HG03060 (cell line): ENCODE data around the gene THAP10.
"Not testable (repeated sequence)": the region's sequence is repeated elsewhere in the genome, so short reads cannot be mapped to it uniquely, and the experiment has no call there.

Experiments used
- ATAC-seq: cut with Tn5 transposase; IDR thresholded peaks from one replicate; pipeline ENCODE4 v1.9.1; 2021; ENCODE audit warnings: low read depth, moderate number of reproducible peaks; ENCODE audit not compliant: unreplicated experiment

The THAP10 gene

GRCh38 chr15:70879401-70879800 lies 12.8 kb downstream of the THAP10 start:
- no peak for ATAC-seq

- ATAC-seq: no peak
Observed at GRCh38 chr15:70876683-70877082, 15.6 kb downstream of the THAP10 start.

GRCh38 chr15:70876011-70876410 lies 16.2 kb downstream of the THAP10 start:
- no peak for ATAC-seq

GRCh38 chr15:70875001-70875782 lies 17.0 kb downstream of the THAP10 start:
- no peak for ATAC-seq

GRCh38 chr15:70873232-70874054 lies 18.8 kb downstream of the THAP10 start:
- no peak for ATAC-seq

- not testable (repeated sequence) for ATAC-seq
Observed at GRCh38 chr15:70871490-70871889, 20.7 kb downstream of the THAP10 start.

- ATAC-seq: no peak
Observed at GRCh38 chr15:70870051-70870450, 22.2 kb downstream of the THAP10 start.

GRCh38 chr15:70869346-70869745 lies 22.9 kb downstream of the THAP10 start:
- ATAC-seq: no peak

- ATAC-seq: no peak
Observed at GRCh38 chr15:70867911-70868467, 24.2 kb downstream of the THAP10 start.

- no peak for ATAC-seq
Observed at GRCh38 chr15:70866982-70867641, 25.1 kb downstream of the THAP10 start.

GRCh38 chr15:70863450-70864218 lies 28.6 kb downstream of the THAP10 start:
- no peak for ATAC-seq

GRCh38 chr15:70859998-70860397 lies 32.2 kb downstream of the THAP10 start:
- no peak for ATAC-seq

GRCh38 chr15:70859322-70859908 lies 32.8 kb downstream of the THAP10 start:
- no peak for ATAC-seq

- not testable (repeated sequence) for ATAC-seq
Observed at GRCh38 chr15:70858614-70859321, 33.5 kb downstream of the THAP10 start.

- ATAC-seq: no peak
Observed at GRCh38 chr15:70857562-70858285, 34.5 kb downstream of the THAP10 start.

- no peak for ATAC-seq
Observed at GRCh38 chr15:70856884-70857561, 35.2 kb downstream of the THAP10 start.

- ATAC-seq: no peak
Observed at GRCh38 chr15:70856177-70856883, 35.9 kb downstream of the THAP10 start.
